H1 (cell line): ENCODE data around the gene GRIN2C. TPM values are rescaled to one million over a fixed set of nuclear protein-coding genes. Genes with fewer than 3 reads are reported as not detected.

Source experiments
- GTF2F1 ChIP-seq: IDR thresholded peaks from 2 replicates; pipeline ENCODE4 v1.6.1; 2012; ENCODE audit warnings: low read depth, low read length, improper control_type of control experiment, borderline replicate concordance
- HDAC2 ChIP-seq, 2 experiments: fragments of 300-600 bp in 1 of 2; sonication (generic) in 1 of 2; IDR thresholded peaks; 2 replicates each; pipeline ENCODE4 v1.6.1; 2011 to 2012; ENCODE audit warnings: low read depth in 2 of 2, low read length in 2 of 2, mild to moderate bottlenecking in 2 of 2, moderate library complexity in 2 of 2, borderline replicate concordance in 1 of 2, inconsistent platforms in 1 of 2
- JUND ChIP-seq: IDR thresholded peaks from 2 replicates; pipeline ENCODE4 v1.6.1; 2011; ENCODE audit warnings: mild to moderate bottlenecking, improper control_type of control experiment, low read length
- SIRT6 ChIP-seq: IDR thresholded peaks from one replicate; pipeline ENCODE4 v1.7.1; 2012; ENCODE audit warnings: low read length, inconsistent platforms
- polyA plus RNA-seq, 7 experiments: library from polyadenylated mRNA; depleted of rRNA in 3 of 7; stranded (reverse) in 5 of 7; unstranded in 2 of 7; fragments of >200 nt in 5 of 7; fragments of 200-250 nt in 2 of 7; gene quantifications; 1 replicate in 5 of 7; 2 replicates in 1 of 7; 4 replicates in 1 of 7; pipeline versions ENCODE4 v1.2.1 to v1.2.3, GENCODE V29; 2011 to 2013; ENCODE audit warnings: missing spikeins in 2 of 7, mixed read lengths in 2 of 7
- total RNA-seq: library from RNA; stranded (reverse); fragmentation: NEBNext Ultra II Directional; extraction: Animal tissue kit (Norgen Biotek cat#: 25700); gene quantifications from 2 replicates; pipeline ENCODE4 v1.2.1, GENCODE V29; 2021
- TF ChIP-seq, protein P1 (sequence below): fragments of 300-600 bp; sonication (generic); IDR thresholded peaks from 2 replicates; pipeline ENCODE4 v1.7.1; 2012; ENCODE audit warnings: low read length, moderate library complexity, mild to moderate bottlenecking, inconsistent platforms; ENCODE audit not compliant: insufficient replicate concordance
- TF ChIP-seq, protein P2 (sequence below): IDR thresholded peaks from 2 replicates; pipeline ENCODE4 v1.6.1; 2012; ENCODE audit warnings: inconsistent platforms
- TF ChIP-seq, protein P3 (sequence below): IDR thresholded peaks from 2 replicates; pipeline ENCODE4 v1.6.1; 2011; ENCODE audit warnings: low read length, improper control_type of control experiment

GRIN2C gene
- total and polyA plus RNA-seq, 2 of the 8 experiments (the other 6 are each of a cell fraction or from before 2014, with no cell fraction given), result 0.06 to 0.07 TPM

GRCh38 chr17:74881073-74881472 is 21.4 kb upstream of the GRIN2C start (continued):
- TF ChIP-seq, protein P1, sequence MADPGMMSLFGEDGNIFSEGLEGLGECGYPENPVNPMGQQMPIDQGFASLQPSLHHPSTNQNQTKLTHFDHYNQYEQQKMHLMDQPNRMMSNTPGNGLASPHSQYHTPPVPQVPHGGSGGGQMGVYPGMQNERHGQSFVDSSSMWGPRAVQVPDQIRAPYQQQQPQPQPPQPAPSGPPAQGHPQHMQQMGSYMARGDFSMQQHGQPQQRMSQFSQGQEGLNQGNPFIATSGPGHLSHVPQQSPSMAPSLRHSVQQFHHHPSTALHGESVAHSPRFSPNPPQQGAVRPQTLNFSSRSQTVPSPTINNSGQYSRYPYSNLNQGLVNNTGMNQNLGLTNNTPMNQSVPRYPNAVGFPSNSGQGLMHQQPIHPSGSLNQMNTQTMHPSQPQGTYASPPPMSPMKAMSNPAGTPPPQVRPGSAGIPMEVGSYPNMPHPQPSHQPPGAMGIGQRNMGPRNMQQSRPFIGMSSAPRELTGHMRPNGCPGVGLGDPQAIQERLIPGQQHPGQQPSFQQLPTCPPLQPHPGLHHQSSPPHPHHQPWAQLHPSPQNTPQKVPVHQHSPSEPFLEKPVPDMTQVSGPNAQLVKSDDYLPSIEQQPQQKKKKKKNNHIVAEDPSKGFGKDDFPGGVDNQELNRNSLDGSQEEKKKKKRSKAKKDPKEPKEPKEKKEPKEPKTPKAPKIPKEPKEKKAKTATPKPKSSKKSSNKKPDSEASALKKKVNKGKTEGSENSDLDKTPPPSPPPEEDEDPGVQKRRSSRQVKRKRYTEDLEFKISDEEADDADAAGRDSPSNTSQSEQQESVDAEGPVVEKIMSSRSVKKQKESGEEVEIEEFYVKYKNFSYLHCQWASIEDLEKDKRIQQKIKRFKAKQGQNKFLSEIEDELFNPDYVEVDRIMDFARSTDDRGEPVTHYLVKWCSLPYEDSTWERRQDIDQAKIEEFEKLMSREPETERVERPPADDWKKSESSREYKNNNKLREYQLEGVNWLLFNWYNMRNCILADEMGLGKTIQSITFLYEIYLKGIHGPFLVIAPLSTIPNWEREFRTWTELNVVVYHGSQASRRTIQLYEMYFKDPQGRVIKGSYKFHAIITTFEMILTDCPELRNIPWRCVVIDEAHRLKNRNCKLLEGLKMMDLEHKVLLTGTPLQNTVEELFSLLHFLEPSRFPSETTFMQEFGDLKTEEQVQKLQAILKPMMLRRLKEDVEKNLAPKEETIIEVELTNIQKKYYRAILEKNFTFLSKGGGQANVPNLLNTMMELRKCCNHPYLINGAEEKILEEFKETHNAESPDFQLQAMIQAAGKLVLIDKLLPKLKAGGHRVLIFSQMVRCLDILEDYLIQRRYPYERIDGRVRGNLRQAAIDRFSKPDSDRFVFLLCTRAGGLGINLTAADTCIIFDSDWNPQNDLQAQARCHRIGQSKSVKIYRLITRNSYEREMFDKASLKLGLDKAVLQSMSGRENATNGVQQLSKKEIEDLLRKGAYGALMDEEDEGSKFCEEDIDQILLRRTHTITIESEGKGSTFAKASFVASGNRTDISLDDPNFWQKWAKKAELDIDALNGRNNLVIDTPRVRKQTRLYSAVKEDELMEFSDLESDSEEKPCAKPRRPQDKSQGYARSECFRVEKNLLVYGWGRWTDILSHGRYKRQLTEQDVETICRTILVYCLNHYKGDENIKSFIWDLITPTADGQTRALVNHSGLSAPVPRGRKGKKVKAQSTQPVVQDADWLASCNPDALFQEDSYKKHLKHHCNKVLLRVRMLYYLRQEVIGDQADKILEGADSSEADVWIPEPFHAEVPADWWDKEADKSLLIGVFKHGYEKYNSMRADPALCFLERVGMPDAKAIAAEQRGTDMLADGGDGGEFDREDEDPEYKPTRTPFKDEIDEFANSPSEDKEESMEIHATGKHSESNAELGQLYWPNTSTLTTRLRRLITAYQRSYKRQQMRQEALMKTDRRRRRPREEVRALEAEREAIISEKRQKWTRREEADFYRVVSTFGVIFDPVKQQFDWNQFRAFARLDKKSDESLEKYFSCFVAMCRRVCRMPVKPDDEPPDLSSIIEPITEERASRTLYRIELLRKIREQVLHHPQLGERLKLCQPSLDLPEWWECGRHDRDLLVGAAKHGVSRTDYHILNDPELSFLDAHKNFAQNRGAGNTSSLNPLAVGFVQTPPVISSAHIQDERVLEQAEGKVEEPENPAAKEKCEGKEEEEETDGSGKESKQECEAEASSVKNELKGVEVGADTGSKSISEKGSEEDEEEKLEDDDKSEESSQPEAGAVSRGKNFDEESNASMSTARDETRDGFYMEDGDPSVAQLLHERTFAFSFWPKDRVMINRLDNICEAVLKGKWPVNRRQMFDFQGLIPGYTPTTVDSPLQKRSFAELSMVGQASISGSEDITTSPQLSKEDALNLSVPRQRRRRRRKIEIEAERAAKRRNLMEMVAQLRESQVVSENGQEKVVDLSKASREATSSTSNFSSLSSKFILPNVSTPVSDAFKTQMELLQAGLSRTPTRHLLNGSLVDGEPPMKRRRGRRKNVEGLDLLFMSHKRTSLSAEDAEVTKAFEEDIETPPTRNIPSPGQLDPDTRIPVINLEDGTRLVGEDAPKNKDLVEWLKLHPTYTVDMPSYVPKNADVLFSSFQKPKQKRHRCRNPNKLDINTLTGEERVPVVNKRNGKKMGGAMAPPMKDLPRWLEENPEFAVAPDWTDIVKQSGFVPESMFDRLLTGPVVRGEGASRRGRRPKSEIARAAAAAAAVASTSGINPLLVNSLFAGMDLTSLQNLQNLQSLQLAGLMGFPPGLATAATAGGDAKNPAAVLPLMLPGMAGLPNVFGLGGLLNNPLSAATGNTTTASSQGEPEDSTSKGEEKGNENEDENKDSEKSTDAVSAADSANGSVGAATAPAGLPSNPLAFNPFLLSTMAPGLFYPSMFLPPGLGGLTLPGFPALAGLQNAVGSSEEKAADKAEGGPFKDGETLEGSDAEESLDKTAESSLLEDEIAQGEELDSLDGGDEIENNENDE, result no peak
- TF ChIP-seq, protein P2, sequence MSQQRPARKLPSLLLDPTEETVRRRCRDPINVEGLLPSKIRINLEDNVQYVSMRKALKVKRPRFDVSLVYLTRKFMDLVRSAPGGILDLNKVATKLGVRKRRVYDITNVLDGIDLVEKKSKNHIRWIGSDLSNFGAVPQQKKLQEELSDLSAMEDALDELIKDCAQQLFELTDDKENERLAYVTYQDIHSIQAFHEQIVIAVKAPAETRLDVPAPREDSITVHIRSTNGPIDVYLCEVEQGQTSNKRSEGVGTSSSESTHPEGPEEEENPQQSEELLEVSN, result no peak
- TF ChIP-seq HDAC2 (IDR thresholded peaks at IDR 0.05; ENCODE audit: borderline replicate concordance in 1 of 2, low read depth in 2 of 2, low read length in 2 of 2) (no peak), JUND (no peak), GTF2F1 (no peak), SIRT6 (no peak)
- TF ChIP-seq, protein P3, sequence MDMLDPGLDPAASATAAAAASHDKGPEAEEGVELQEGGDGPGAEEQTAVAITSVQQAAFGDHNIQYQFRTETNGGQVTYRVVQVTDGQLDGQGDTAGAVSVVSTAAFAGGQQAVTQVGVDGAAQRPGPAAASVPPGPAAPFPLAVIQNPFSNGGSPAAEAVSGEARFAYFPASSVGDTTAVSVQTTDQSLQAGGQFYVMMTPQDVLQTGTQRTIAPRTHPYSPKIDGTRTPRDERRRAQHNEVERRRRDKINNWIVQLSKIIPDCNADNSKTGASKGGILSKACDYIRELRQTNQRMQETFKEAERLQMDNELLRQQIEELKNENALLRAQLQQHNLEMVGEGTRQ, result no peak
